HepG2 (cell line): ENCODE measurements around the gene MCC. TPM values are rescaled to one million over a fixed set of nuclear protein-coding genes. Genes with fewer than 3 reads are reported as not detected.

Experiments used
- ATAC-seq: fragments of 200-7000 bp; cut with Tn5 transposase; 3 replicates; pipeline ENCODE4 v1.9.1; 2020; ENCODE audit warnings: mild to moderate bottlenecking, moderate library complexity
- BruUV-seq: library from RNA; stranded (reverse); fragments of 400-500 nt; replicated peaks from 2 replicates; lab custom pipeline; 2021; lab: Mats Ljungman, UMichigan
- CTCF ChIA-PET: fragments of 300-600 bp; formaldehyde crosslinking; extraction: SDS; loops from one replicate; lab custom pipeline; 2021; ENCODE audit warnings: low total read pairs, inconsistent platforms, low intra/inter-chr PET ratio; lab: Yijun Ruan, JAX
- POLR2A ChIA-PET: fragments of 350-600 bp; sonication (Branson Sonifier 250); formaldehyde crosslinking; loops from one replicate; lab custom pipeline; 2020; ENCODE audit warnings: antibody characterized with exemption, inconsistent platforms; lab: Yijun Ruan, JAX
- DNase-seq: peaks from one replicate; pipeline ENCODE4 v3.0.0-alpha.2; 2015; ENCODE audit warnings: low spot score
- FAIRE-seq: peaks from 3 replicates; lab custom pipeline; 2011; peaks lifted over from hg19 to GRCh38; lab: Jason Lieb, UNC
- H2AFZ ChIP-seq: one replicate; pipeline ENCODE4 v1.6.1; 2011; ENCODE audit warnings: low read length, inconsistent platforms
- H3K27ac ChIP-seq: fragments of 300-600 bp; 3 replicates; pipeline ENCODE4 v1.8.0; 2011; ENCODE audit warnings: mixed run types, mild to moderate bottlenecking, mixed read lengths, low read length, inconsistent platforms; ENCODE audit not compliant: insufficient read depth; ENCODE audit errors: extremely low read length
- H3K27me3 ChIP-seq, 2 experiments: fragments of 200-600 bp in 1 of 2; 2 replicates in 1 of 2; 3 replicates in 1 of 2; pipeline versions ENCODE4 v1.6.0 to v1.8.0; 2011; ENCODE audit warnings: low read length in 2 of 2, mild to moderate bottlenecking in 2 of 2, moderate library complexity in 2 of 2, inconsistent platforms in 1 of 2; ENCODE audit not compliant: insufficient read depth in 2 of 2, control insufficient read depth in 1 of 2
- H3K36me3 ChIP-seq, 2 experiments: fragments of 200-600 bp in 1 of 2; replicated peaks in 1 of 2; 2 replicates in 1 of 2; 3 replicates in 1 of 2; pipeline versions ENCODE4 v1.5.1 to v1.8.0; 2011; ENCODE audit warnings: low read length in 2 of 2, inconsistent platforms in 1 of 2; ENCODE audit not compliant: insufficient read depth in 2 of 2, control insufficient read depth in 1 of 2
- H3K4me1 ChIP-seq: 2 replicates; pipeline ENCODE4 v1.5.1; 2012; ENCODE audit warnings: low read length, inconsistent platforms; ENCODE audit not compliant: insufficient read depth
- H3K4me2 ChIP-seq: 2 replicates; pipeline ENCODE4 v1.6.0; 2011; ENCODE audit warnings: low read depth, low read length, inconsistent platforms
- H3K4me3 ChIP-seq, 3 experiments: fragments of 200-600 bp in 1 of 3; sonication (generic), shearing (Covaris generic) in 1 of 3; replicated peaks in 1 of 3; 2 replicates each; pipeline ENCODE4 v1.5.1; 2011 to 2016; ENCODE audit warnings: low read length in 3 of 3, inconsistent platforms in 2 of 3, low read depth in 2 of 3, mild to moderate bottlenecking in 2 of 3, control low read depth in 1 of 3, mixed read lengths in 1 of 3; ENCODE audit not compliant: insufficient read depth in 1 of 3
- H3K79me2 ChIP-seq: one replicate; pipeline ENCODE4 v1.6.1; 2011; ENCODE audit warnings: low read length, inconsistent platforms; ENCODE audit not compliant: insufficient read depth
- H3K9ac ChIP-seq: 2 replicates; pipeline ENCODE4 v1.6.0; 2011; ENCODE audit warnings: mild to moderate bottlenecking, low read depth, low read length, inconsistent platforms; ENCODE audit not compliant: insufficient read depth
- H3K9me3 ChIP-seq: 2 replicates; pipeline ENCODE4 v1.5.1; 2012; ENCODE audit warnings: mild to moderate bottlenecking, low read length
- H4K20me1 ChIP-seq: 2 replicates; pipeline ENCODE4 v1.6.0; 2011; ENCODE audit warnings: inconsistent platforms, mild to moderate bottlenecking, low read length, moderate library complexity; ENCODE audit not compliant: insufficient read depth
- GTF2F1 ChIP-seq: fragments of 150-350 bp; IDR thresholded peaks from 2 replicates; pipeline ENCODE4 v1.6.1; 2014; ENCODE audit warnings: low read length
- NAIF1 ChIP-seq: sonication (generic); formaldehyde crosslinking; IDR thresholded peaks from 2 replicates; pipeline ENCODE4 v1.5.0; 2020; ENCODE audit warnings: mild to moderate bottlenecking, missing genetic modification reagents, borderline replicate concordance
- WGBS: methylation state at CpG from one replicate; pipeline ENCODE4 v1.1.6; 2017; ENCODE audit warnings: low lambda C conversion rate; 5-methylcytosine and 5-hydroxymethylcytosine counted together
- in situ Hi-C: cut with HindIII; loops from 2 replicates; pipeline ENCODE4 v1.10.0; 2017; ENCODE audit warnings: low pct_unique_long_range_greater_than_20kb; ENCODE audit not compliant: extremely low pct_ligation_motif_present
- intact Hi-C: fragments of 100-400 bp; cut with micrococcal nuclease; formaldehyde crosslinking; loops from one replicate; pipeline ENCODE4 v1.10.0; 2022; ENCODE audit not compliant: unreplicated experiment
- polyA plus RNA-seq, 8 experiments: library from polyadenylated mRNA; depleted of rRNA in 3 of 8; stranded (reverse) in 7 of 8; unstranded in 1 of 8; fragments of >200 nt; fragmentation: Illumina TruSeq in 4 of 8; extraction: Trizol in 4 of 8; gene quantifications; 2 replicates each; pipeline versions ENCODE4 v1.2.1 to v1.2.3, GENCODE V29; 2011 to 2016; ENCODE audit warnings: low read depth in 4 of 8, missing spikeins in 1 of 8, mixed read lengths in 1 of 8; ENCODE audit not compliant: insufficient read depth in 1 of 8
- total RNA-seq, 5 experiments: library from RNA; depleted of rRNA; stranded (reverse); fragments of >200 nt; fragmentation: Illumina TruSeq; extraction: Trizol; gene quantifications; 2 replicates each; pipeline ENCODE4 v1.2.3, GENCODE V29; 2016; ENCODE audit warnings: low read depth in 1 of 5
- TF ChIP-seq, protein P1 (sequence below): sonication (generic); formaldehyde crosslinking; IDR thresholded peaks from 2 replicates; pipeline ENCODE4 v1.8.0; 2022; ENCODE audit warnings: low read depth, missing genetic modification reagents
- TF ChIP-seq, protein P2 (sequence below): sonication (generic); formaldehyde crosslinking; conservative IDR thresholded peaks from 2 replicates; pipeline ENCODE4 v1.4.0; 2020; ENCODE audit warnings: mild to moderate bottlenecking, missing genetic modification reagents, moderate library complexity

MCC gene
- total and polyA plus RNA-seq, 2 of the 13 experiments (the other 11 are each of a cell fraction or from before 2014, with no cell fraction given), result 0.55 to 2.4 TPM

DNA sequence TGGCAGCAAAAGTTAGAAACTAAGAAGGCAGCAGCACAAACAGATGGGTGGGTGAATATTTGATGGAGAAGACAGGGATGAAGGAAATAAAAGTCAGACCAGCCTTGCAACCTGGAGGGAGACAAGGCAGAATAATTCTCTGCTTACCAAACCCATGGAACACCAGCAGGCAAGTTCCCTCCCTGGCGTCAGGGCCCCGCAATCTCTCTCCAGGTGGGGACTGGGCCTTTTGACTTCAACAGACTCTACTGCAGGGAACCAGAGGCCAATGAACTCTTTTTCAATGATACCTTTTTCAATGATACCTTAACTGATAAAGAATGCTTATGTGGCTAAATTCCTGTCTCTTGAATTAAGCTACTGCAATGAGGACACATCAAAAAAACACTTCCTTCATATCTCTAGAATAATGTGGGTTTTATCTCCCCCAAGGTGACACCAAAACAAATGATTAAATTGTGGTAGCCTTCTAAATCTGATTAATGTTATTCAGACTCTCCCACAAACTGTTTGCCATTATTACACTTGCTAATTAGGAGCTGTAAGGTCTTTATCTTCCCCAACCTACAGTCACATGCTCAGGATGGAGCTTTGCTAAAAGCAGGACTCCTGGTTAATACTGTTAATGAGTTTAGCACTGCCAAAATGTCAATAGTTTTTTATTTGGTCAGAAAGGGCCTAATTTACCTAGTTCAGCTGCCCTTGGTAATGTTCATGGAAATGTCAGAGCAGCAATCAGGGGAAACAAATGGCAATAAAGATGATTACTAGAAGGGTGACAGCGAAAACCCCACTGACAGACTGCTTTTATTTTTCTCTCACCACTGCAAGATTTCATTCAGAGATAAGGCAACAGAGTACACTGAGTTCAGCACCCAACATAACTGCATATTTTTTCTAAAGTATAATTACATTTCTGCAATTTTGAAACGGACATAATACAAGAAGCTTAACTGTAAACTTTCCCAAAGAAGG is 218.9 kb downstream of the MCC start:
- H3K36me3 ChIP-seq, result no peaks in the 10 kb centered on the region
- CTCF ChIA-PET, result no interaction called here
- no peak overlapping the region for H3K4me2 ChIP-seq
- DNase-seq, result no peak
- no peaks in the 10 kb centered on the region for H3K9me3 ChIP-seq
- no peaks in the 10 kb centered on the region for H3K27me3 ChIP-seq
- FAIRE-seq, result no peak
- no peak for TF ChIP-seq GTF2F1
- TF ChIP-seq, protein P1, sequence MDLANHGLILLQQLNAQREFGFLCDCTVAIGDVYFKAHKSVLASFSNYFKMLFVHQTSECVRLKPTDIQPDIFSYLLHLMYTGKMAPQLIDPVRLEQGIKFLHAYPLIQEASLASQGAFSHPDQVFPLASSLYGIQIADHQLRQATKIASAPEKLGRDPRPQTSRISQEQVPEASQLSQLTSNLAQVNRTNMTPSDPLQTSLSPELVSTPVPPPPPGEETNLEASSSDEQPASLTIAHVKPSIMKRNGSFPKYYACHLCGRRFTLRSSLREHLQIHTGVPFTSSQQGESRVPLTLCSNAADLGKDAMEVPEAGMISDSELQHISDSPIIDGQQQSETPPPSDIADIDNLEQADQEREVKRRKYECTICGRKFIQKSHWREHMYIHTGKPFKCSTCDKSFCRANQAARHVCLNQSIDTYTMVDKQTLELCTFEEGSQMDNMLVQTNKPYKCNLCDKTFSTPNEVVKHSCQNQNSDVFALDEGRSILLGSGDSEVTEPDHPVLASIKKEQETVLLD (CRISPR knock-in tag), result no peak
- TF ChIP-seq, all 625 proteins: peak for 0
- H3K4me1 ChIP-seq, result no peaks in the 10 kb centered on the region
- 29% methylated on average over 3 of the region's 4 CpGs for WGBS
- H3K27ac ChIP-seq, result no peak overlapping the region
- intact Hi-C loops (no loop called here), in situ Hi-C loops (no loop called here)
- H2AFZ ChIP-seq, result no peak overlapping the region
- no peak for ATAC-seq
- no peak overlapping the region for H3K9ac ChIP-seq
- H3K79me2 ChIP-seq, result no peaks in the 10 kb centered on the region
- POLR2A ChIA-PET, result no interaction called here
- no peaks in the 10 kb centered on the region for H4K20me1 ChIP-seq
- no TSS peak for BruUV-seq
- no peak overlapping the region for H3K4me3 ChIP-seq

DNA sequence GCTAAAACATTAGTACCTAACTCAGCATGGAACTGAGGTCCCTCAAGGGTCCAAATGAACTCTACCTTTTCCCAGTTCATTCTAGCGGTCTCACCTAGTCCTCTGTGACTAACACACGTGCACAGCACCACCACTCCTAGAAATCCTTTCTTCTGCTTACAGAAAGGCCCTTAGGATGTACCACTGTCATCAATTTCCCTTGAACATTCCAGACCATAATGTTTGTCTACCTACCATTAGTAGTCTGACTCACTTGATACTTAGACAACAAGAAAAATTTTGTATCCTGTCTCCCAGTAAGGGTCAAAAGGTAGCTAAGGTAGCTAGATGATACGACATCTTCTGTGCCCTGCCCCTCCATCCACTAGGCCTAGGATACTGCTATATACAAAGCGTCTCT is 220.0 kb downstream of the MCC start:
- no peak overlapping the region for H3K4me2 ChIP-seq
- no peaks in the 10 kb centered on the region for H3K27me3 ChIP-seq
- no peak overlapping the region for H3K9ac ChIP-seq
- no peaks in the 10 kb centered on the region for H3K36me3 ChIP-seq
- WGBS, result 22% methylated on average over 4 of the region's 4 CpGs
- TF ChIP-seq, protein P2, sequence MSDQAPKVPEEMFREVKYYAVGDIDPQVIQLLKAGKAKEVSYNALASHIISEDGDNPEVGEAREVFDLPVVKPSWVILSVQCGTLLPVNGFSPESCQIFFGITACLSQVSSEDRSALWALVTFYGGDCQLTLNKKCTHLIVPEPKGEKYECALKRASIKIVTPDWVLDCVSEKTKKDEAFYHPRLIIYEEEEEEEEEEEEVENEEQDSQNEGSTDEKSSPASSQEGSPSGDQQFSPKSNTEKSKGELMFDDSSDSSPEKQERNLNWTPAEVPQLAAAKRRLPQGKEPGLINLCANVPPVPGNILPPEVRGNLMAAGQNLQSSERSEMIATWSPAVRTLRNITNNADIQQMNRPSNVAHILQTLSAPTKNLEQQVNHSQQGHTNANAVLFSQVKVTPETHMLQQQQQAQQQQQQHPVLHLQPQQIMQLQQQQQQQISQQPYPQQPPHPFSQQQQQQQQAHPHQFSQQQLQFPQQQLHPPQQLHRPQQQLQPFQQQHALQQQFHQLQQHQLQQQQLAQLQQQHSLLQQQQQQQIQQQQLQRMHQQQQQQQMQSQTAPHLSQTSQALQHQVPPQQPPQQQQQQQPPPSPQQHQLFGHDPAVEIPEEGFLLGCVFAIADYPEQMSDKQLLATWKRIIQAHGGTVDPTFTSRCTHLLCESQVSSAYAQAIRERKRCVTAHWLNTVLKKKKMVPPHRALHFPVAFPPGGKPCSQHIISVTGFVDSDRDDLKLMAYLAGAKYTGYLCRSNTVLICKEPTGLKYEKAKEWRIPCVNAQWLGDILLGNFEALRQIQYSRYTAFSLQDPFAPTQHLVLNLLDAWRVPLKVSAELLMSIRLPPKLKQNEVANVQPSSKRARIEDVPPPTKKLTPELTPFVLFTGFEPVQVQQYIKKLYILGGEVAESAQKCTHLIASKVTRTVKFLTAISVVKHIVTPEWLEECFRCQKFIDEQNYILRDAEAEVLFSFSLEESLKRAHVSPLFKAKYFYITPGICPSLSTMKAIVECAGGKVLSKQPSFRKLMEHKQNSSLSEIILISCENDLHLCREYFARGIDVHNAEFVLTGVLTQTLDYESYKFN (CRISPR knock-in tag), result no peak
- TF ChIP-seq NAIF1 (CRISPR knock-in tag), result no peak
- H3K4me1 ChIP-seq, result no peaks in the 10 kb centered on the region
- ChIA-PET CTCF (no interaction called here), POLR2A (no interaction called here)
- H3K27ac ChIP-seq, result no peak overlapping the region
- intact Hi-C loops, result no loop called here
- H3K9me3 ChIP-seq, result no peaks in the 10 kb centered on the region
- no peaks in the 10 kb centered on the region for H4K20me1 ChIP-seq
- H2AFZ ChIP-seq, result no peak overlapping the region
- no peaks in the 10 kb centered on the region for H3K79me2 ChIP-seq
- FAIRE-seq, result no peak
- ATAC-seq, result no peak
- H3K4me3 ChIP-seq, result no peak overlapping the region
- in situ Hi-C loops, result no loop called here
- no TSS peak for BruUV-seq
- DNase-seq, result no peak
